GM21528 (cell line): ENCODE results near the gene ZFYVE9.
"Not testable (repeated sequence)": the region's sequence is repeated elsewhere in the genome, so short reads cannot be mapped to it uniquely, and the experiment has no call there.

Experiments
- ATAC-seq: cut with Tn5 transposase; IDR thresholded peaks from one replicate; pipeline ENCODE4 v1.9.1; 2021; ENCODE audit warnings: mild to moderate bottlenecking, moderate library complexity; ENCODE audit not compliant: unreplicated experiment, low FRiP score

ZFYVE9 gene

GRCh38 chr1:52141513-52142219 lies at the start of gene ZFYVE9:
Gene ZFYVE9 (plus strand): TSS chr1:52142089. CDS start chr1:52233207, 91,118 bp downstream.
- peak; percentile 66 for ATAC-seq

- not testable (repeated sequence) for ATAC-seq
These were observed 47.6 kb upstream of the ZFYVE9 start for GRCh38 chr1:52094300-52094699.

GRCh38 chr1:52096216-52096615 lies 45.7 kb upstream of the ZFYVE9 start:
- no peak for ATAC-seq

- ATAC-seq: no peak
These were observed 43.6 kb upstream of the ZFYVE9 start for GRCh38 chr1:52098139-52098871.

- peak; percentile 67 for ATAC-seq
These were observed 39.4 kb upstream of the ZFYVE9 start for GRCh38 chr1:52102336-52103013.

GRCh38 chr1:52111492-52111891 lies 30.4 kb upstream of the ZFYVE9 start:
- no peak for ATAC-seq

GRCh38 chr1:52112489-52112888 lies 29.4 kb upstream of the ZFYVE9 start:
- ATAC-seq: no peak

- no peak for ATAC-seq
These were observed 22.4 kb upstream of the ZFYVE9 start for GRCh38 chr1:52119301-52120079.

- no peak for ATAC-seq
These were observed 19.5 kb upstream of the ZFYVE9 start for GRCh38 chr1:52122384-52122783.

- ATAC-seq: no peak
These were observed 18.3 kb upstream of the ZFYVE9 start for GRCh38 chr1:52123622-52124021.

- no peak for ATAC-seq
These were observed 16.0 kb upstream of the ZFYVE9 start for GRCh38 chr1:52125736-52126359.

- no peak for ATAC-seq
These were observed 14.4 kb upstream of the ZFYVE9 start for GRCh38 chr1:52127181-52128180.

GRCh38 chr1:52139817-52140540 lies 1.9 kb upstream of the ZFYVE9 start:
- ATAC-seq: no peak

- no peak for ATAC-seq
These were observed 1.0 kb upstream of the ZFYVE9 start for GRCh38 chr1:52140633-52141512.

GRCh38 chr1:52142220-52143183 lies 613 bp downstream of the ZFYVE9 start:
- ATAC-seq: peak; percentile 40

- ATAC-seq: no peak
These were observed 3.2 kb downstream of the ZFYVE9 start for GRCh38 chr1:52145137-52145536.
